HFFc6 (cell line): ENCODE results near the gene NECTIN2. TPM values are rescaled to one million over a fixed set of nuclear protein-coding genes. Genes with fewer than 3 reads are reported as not detected.

Experiments used
- DNase-seq: peaks from one replicate; pipeline ENCODE4 v3.0.0-alpha.2; 2018
- H3K27ac Mint-ChIP-seq: 2 replicates; pipeline ENCODE4 v1.8.0; 2020; ENCODE audit warnings: mild to moderate bottlenecking, mixed read lengths
- H3K27me3 Mint-ChIP-seq: 2 replicates; pipeline ENCODE4 v1.8.0; 2021; ENCODE audit warnings: mild to moderate bottlenecking, moderate library complexity, mixed read lengths; ENCODE audit not compliant: insufficient read depth
- H3K36me3 Mint-ChIP-seq: 2 replicates; pipeline ENCODE4 v1.8.0; 2021; ENCODE audit warnings: low read depth, mixed read lengths
- H3K4me1 Mint-ChIP-seq: 2 replicates; pipeline ENCODE4 v1.8.0; 2020; ENCODE audit warnings: low read depth, mixed read lengths
- H3K4me3 Mint-ChIP-seq: 2 replicates; pipeline ENCODE4 v1.8.0; 2020; ENCODE audit warnings: mild to moderate bottlenecking, moderate library complexity, mixed read lengths
- H3K9me3 Mint-ChIP-seq: 2 replicates; pipeline ENCODE4 v1.8.0; 2020; ENCODE audit warnings: mild to moderate bottlenecking, mixed read lengths
- CTCF ChIP-seq: fragments of 200-600 bp; sonication (generic); IDR thresholded peaks from 2 replicates; pipeline ENCODE4 v1.5.0; 2021; ENCODE audit warnings: antibody characterized with exemption, mild to moderate bottlenecking
- total RNA-seq, 6 experiments: library from RNA; stranded (reverse); fragmentation: NEBNext Ultra II Directional; extraction: Animal tissue kit (Norgen Biotek cat#: 25700); gene quantifications; 2 replicates in 1 of 6; 3 replicates in 5 of 6; pipeline ENCODE4 v1.2.3, GENCODE V29; 2021

The NECTIN2 gene
- total RNA-seq, 6 experiments from 2014 or later, result 126 to 152 (median 148) TPM

- Mint-ChIP-seq H3K36me3 (peaks cover 62% of the 10 kb centered on the region), H3K4me3 (no peak overlapping the region), H3K27me3 (peaks cover 3% of the 10 kb centered on the region), H3K27ac (no peak overlapping the region), H3K4me1 (peaks cover 29% of the 10 kb centered on the region), H3K9me3 (no peaks in the 10 kb centered on the region)
- no peak for TF ChIP-seq CTCF
- no peak for DNase-seq
Measured at GRCh38 chr19:44872661-44873060, 26.6 kb downstream of the NECTIN2 start.

- peaks cover 1% of the 10 kb centered on the region for H3K27me3 Mint-ChIP-seq
- no peak overlapping the region for H3K4me3 Mint-ChIP-seq
- no peaks in the 10 kb centered on the region for H3K9me3 Mint-ChIP-seq
- peaks cover 25% of the 10 kb centered on the region for H3K4me1 Mint-ChIP-seq
- DNase-seq, result no peak
- H3K27ac Mint-ChIP-seq, result no peak overlapping the region
- H3K36me3 Mint-ChIP-seq, result peaks cover 49% of the 10 kb centered on the region
- TF ChIP-seq CTCF, result no peak
Measured at GRCh38 chr19:44874317-44874716, 28.2 kb downstream of the NECTIN2 start.

GRCh38 chr19:44875666-44876451, 29.8 kb downstream of the NECTIN2 start:
- Mint-ChIP-seq H3K4me3 (no peak overlapping the region), H3K4me1 (peaks cover 17% of the 10 kb centered on the region)

GRCh38 chr19:44876930-44877535, 30.9 kb downstream of the NECTIN2 start:
- peak overlapping the region; percentile 36; the same call in 1 of the 2 replicates for H3K27ac Mint-ChIP-seq
- peaks cover 47% of the 10 kb centered on the region for H3K36me3 Mint-ChIP-seq
- no peaks in the 10 kb centered on the region; the same call in none of the 2 replicates for H3K27me3 Mint-ChIP-seq
- H3K9me3 Mint-ChIP-seq, result no peaks in the 10 kb centered on the region
- no peak for TF ChIP-seq CTCF
- H3K4me3 Mint-ChIP-seq, result no peak overlapping the region
- H3K4me1 Mint-ChIP-seq, result peaks cover 17% of the 10 kb centered on the region
- no peak for DNase-seq

More at GRCh38 chr19:44875666-44876451, 29.8 kb downstream of the NECTIN2 start:
- no peak for TF ChIP-seq CTCF
- no peak for DNase-seq
- no peaks in the 10 kb centered on the region; the same call in none of the 2 replicates for H3K27me3 Mint-ChIP-seq
- H3K27ac Mint-ChIP-seq, result peak overlapping the region; percentile 61
- H3K9me3 Mint-ChIP-seq, result no peaks in the 10 kb centered on the region
- peaks cover 49% of the 10 kb centered on the region for H3K36me3 Mint-ChIP-seq

- peaks cover 35% of the 10 kb centered on the region for H3K36me3 Mint-ChIP-seq
- H3K27ac Mint-ChIP-seq, result peak overlapping the region; percentile 33; the same call in 1 of the 2 replicates
- H3K27me3 Mint-ChIP-seq, result no peaks in the 10 kb centered on the region; the same call in 1 of the 2 replicates
- H3K4me3 Mint-ChIP-seq, result no peak overlapping the region
- H3K9me3 Mint-ChIP-seq, result no peaks in the 10 kb centered on the region
- TF ChIP-seq CTCF, result no peak
- H3K4me1 Mint-ChIP-seq, result peaks cover 17% of the 10 kb centered on the region
- DNase-seq, result no peak
Measured at GRCh38 chr19:44878120-44878865, 32.2 kb downstream of the NECTIN2 start.
